CD8-positive, alpha-beta memory T cell (primary cell): ENCODE results near the gene MRPL47. TPM values are rescaled to one million over a fixed set of nuclear protein-coding genes. Genes with fewer than 3 reads are reported as not detected.

Experiments used
- CTCF ChIA-PET: fragments of 350-600 bp; sonication (Branson Sonifier 250); formaldehyde crosslinking; loops from one replicate; lab custom pipeline; 2021; ENCODE audit warnings: antibody characterized with exemption; lab: Charles Lee
- POLR2A ChIA-PET: fragments of 350-600 bp; sonication (Branson Sonifier 250); formaldehyde crosslinking; loops from one replicate; lab custom pipeline; 2021; ENCODE audit warnings: antibody characterized with exemption; lab: Charles Lee
- DNase-seq, 5 donors: peaks; one replicate each; pipeline versions ENCODE4 v3.0.0 to v3.0.0-alpha.2; 2020 to 2022; ENCODE audit warnings: mixed read lengths in 1 of 5
- H3K27ac ChIP-seq: one replicate; pipeline ENCODE4 v1.7.0; 2013; ENCODE audit warnings: low read depth, mild to moderate bottlenecking, low read length, moderate library complexity
- H3K27me3 ChIP-seq: 2 replicates; pipeline ENCODE4 v1.7.0; 2013; ENCODE audit warnings: low read length, mild to moderate bottlenecking; ENCODE audit not compliant: insufficient read depth, poor library complexity, severe bottlenecking
- H3K36me3 ChIP-seq: 2 replicates; pipeline ENCODE4 v1.7.0; 2013; ENCODE audit warnings: mild to moderate bottlenecking, low read length, moderate library complexity; ENCODE audit not compliant: insufficient read depth
- H3K4me1 ChIP-seq: 2 replicates; pipeline ENCODE4 v1.7.0; 2013; ENCODE audit warnings: mild to moderate bottlenecking, low read length, moderate library complexity; ENCODE audit not compliant: insufficient read depth
- H3K4me3 ChIP-seq: 2 replicates; pipeline ENCODE4 v1.7.0; 2013; ENCODE audit warnings: mild to moderate bottlenecking, low read length
- H3K9me3 ChIP-seq: 2 replicates; pipeline ENCODE4 v1.7.0; 2013; ENCODE audit warnings: mild to moderate bottlenecking, low read length
- H3K27ac Mint-ChIP-seq, 8 donors: one replicate each; pipeline ENCODE4 v1.8.0; 2020 to 2021; ENCODE audit warnings: mixed read lengths in 8 of 8, mild to moderate bottlenecking in 6 of 8, inconsistent platforms in 3 of 8, moderate library complexity in 3 of 8
- H3K27me3 Mint-ChIP-seq, 2 donors: one replicate each; pipeline ENCODE4 v1.8.0; 2020 to 2021; ENCODE audit warnings: mixed read lengths in 2 of 2, mild to moderate bottlenecking in 1 of 2, moderate library complexity in 1 of 2
- H3K36me3 Mint-ChIP-seq, 3 donors: one replicate each; pipeline ENCODE4 v1.8.0; 2020 to 2021; ENCODE audit warnings: mixed read lengths in 3 of 3, inconsistent platforms in 1 of 3, mild to moderate bottlenecking in 1 of 3
- H3K4me1 Mint-ChIP-seq, 3 donors: one replicate each; pipeline ENCODE4 v1.8.0; 2020 to 2021; ENCODE audit warnings: mixed read lengths in 3 of 3, inconsistent platforms in 1 of 3, mild to moderate bottlenecking in 1 of 3
- H3K4me3 Mint-ChIP-seq, 7 donors: one replicate each; pipeline ENCODE4 v1.8.0; 2020 to 2021; ENCODE audit warnings: mixed read lengths in 7 of 7, mild to moderate bottlenecking in 6 of 7, moderate library complexity in 4 of 7, inconsistent platforms in 2 of 7
- H3K9me3 Mint-ChIP-seq, 5 donors: one replicate each; pipeline ENCODE4 v1.8.0; 2020 to 2022; ENCODE audit warnings: mixed read lengths in 5 of 5, mild to moderate bottlenecking in 3 of 5, moderate library complexity in 2 of 5, inconsistent platforms in 1 of 5
- polyA plus RNA-seq: library from polyadenylated mRNA; unstranded; fragments of 300-500 nt; fragmentation: Illumina TruSeq; gene quantifications from one replicate; pipeline ENCODE4 v1.2.3, GENCODE V29; 2021
- total RNA-seq, 2 experiments: library from RNA; stranded (reverse); gene quantifications; one replicate each; pipeline ENCODE4 v1.2.3, GENCODE V29; 2021

The MRPL47 gene
- total and polyA plus RNA-seq, 3 experiments from 2014 or later: 51.7 to 73.0 (median 68.5) TPM

DNA sequence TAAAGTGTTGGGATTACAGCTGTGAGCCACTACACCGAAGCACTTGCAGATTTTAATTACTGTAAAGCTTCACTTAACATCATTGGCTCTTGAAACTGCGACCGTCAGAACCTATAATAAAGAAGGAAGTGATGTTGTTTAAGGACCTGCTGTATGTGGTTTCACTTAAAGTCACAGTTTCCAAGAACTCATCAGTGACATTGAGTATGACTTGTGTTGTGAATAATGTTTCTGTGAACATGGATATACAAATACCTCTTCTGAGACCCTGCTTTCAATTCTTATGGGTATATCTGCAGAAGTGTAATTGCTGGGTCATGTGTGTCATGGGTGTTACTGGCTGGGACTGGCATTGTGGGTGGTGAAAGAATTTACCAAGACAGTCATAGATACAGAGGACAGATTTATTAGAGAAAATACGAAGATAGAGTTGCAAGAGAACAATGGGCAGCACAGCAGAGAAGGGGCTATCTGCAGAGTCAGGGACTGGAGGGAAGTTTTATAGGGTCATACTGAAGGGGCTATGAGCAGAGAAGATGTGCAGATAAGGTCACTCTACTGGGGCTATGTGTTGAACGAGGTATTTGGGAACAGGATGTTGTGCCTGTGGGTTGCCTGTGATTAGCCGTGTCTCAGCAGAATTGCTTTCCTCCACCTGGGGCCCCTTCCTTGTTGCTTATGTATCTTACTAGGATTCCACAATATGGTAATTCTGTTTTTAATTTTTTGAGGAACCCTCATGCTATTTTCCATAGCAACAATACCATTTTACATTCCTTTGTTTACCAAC lies 4.7 kb upstream of the MRPL47 start:
- H3K36me3 Mint-ChIP-seq: peaks cover 5 to 38% (median 6%) of the 10 kb centered on the region in 3 donors
- Histone ChIP-seq H3K4me1 (peaks cover 17% of the 10 kb centered on the region), H3K36me3 (no peaks in the 10 kb centered on the region), H3K9me3 (no peaks in the 10 kb centered on the region), H3K27ac (no peak overlapping the region), H3K4me3 (no peak overlapping the region), H3K27me3 (no peaks in the 10 kb centered on the region)
- peaks cover 0 to 3% of the 10 kb centered on the region in 2 donors for H3K27me3 Mint-ChIP-seq
- H3K4me3 Mint-ChIP-seq: peak overlapping the region; percentile 5 to 41 (median 27)
- peaks cover 41 to 61% (median 52%) of the 10 kb centered on the region in 3 donors for H3K4me1 Mint-ChIP-seq
- ChIA-PET CTCF (no interaction called here), POLR2A (no interaction called here)
- no peaks in the 10 kb centered on the region for H3K9me3 Mint-ChIP-seq
- no peak for DNase-seq
- peak overlapping the region; percentile 35 to 84 (median 68) for H3K27ac Mint-ChIP-seq

DNA sequence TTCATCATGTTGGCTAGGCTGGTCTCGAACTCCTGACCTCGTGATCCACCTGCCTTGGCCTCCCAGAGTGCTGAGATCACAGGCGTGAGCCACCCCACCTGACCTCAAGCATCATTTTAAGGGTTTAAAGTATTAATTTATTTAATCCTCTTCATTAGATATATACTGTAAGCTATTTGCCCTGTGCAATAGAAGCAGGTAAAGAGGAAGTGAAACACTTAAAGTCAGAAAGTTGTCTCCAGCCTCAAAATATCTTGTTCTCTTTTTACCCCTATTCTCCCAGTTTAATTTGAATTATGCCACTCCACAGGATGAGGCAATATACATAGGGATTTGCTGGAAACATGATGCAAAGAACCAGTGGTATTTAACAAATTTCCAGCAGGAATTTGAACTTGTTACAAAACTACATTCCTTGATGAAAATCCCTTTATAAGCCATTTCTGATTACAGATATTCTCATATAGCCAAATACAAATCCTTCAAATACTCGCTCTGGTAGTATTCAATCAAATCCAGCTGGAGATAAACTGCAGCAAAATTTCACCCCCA lies 2.2 kb upstream of the MRPL47 start:
- H3K27me3 ChIP-seq: no peaks in the 10 kb centered on the region
- H3K9me3 ChIP-seq: no peaks in the 10 kb centered on the region
- H3K4me1 Mint-ChIP-seq: peaks cover 48 to 66% (median 57%) of the 10 kb centered on the region in 3 donors
- no peaks in the 10 kb centered on the region for H3K36me3 ChIP-seq
- H3K4me3 ChIP-seq: no peak overlapping the region
- H3K36me3 Mint-ChIP-seq: peaks cover 4 to 36% (median 5%) of the 10 kb centered on the region in 3 donors
- peak overlapping the region in 5 of 7 donors; percentile 16 to 77 (median 30) for H3K4me3 Mint-ChIP-seq
- no peak for DNase-seq
- H3K27ac Mint-ChIP-seq: peak overlapping the region in 6 of 8 donors; percentile 6 to 88 (median 54)
- no peaks in the 10 kb centered on the region for H3K9me3 Mint-ChIP-seq
- CTCF ChIA-PET: interaction anchor here (1.1 kb wide), 1 partner anchor 16 kb away, joined by 3 read pairs; no protein-coding TSS in a partner anchor
- peaks cover 0 to 3% of the 10 kb centered on the region in 2 donors for H3K27me3 Mint-ChIP-seq
- peaks cover 28% of the 10 kb centered on the region for H3K4me1 ChIP-seq
- POLR2A ChIA-PET: no interaction called here
- H3K27ac ChIP-seq: no peak overlapping the region

DNA sequence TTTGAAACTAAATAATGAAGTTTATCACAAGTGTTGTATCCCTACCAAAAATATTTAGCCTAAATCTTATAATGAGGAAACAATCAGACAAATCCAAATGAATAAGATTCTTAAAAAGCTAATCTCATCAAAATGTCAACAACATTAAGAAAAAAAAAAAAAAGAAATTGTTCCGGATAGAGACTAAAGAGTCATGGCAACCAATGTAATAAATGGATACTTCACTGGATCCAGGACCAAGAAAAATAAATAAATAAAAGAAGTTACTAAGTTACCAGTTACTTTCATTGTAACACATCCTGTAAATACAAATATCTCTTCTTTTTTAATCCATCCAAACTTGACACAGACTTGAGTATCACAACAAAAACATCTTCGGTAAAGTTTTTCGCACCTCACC lies 607 bp downstream of the MRPL47 start:
- POLR2A ChIA-PET: no interaction called here
- Histone ChIP-seq H3K4me3 (peak overlapping the region; percentile 82), H3K9me3 (no peaks in the 10 kb centered on the region), H3K27ac (peak overlapping the region; percentile 91), H3K4me1 (peaks cover 20% of the 10 kb centered on the region), H3K36me3 (peaks cover 7% of the 10 kb centered on the region), H3K27me3 (no peaks in the 10 kb centered on the region)
- CTCF ChIA-PET: interaction anchor here (1.1 to 1.5 kb wide), 2 partner anchors 41 to 456 kb away, joined by 3 to 4 read pairs; partner anchors contain the start of gene ACTL6A
- Mint-ChIP-seq H3K4me1 (peaks cover 38 to 68% (median 40%) of the 10 kb centered on the region in 3 donors), H3K27me3 (peaks cover 0 to 3% of the 10 kb centered on the region in 2 donors), H3K36me3 (peaks cover 4 to 49% (median 4%) of the 10 kb centered on the region in 3 donors), H3K9me3 (no peaks in the 10 kb centered on the region), H3K4me3 (peak overlapping the region; percentile 98 to 100 (median 99)), H3K27ac (peak overlapping the region; percentile 98 to 100 (median 99))
- DNase-seq: no peak

DNA sequence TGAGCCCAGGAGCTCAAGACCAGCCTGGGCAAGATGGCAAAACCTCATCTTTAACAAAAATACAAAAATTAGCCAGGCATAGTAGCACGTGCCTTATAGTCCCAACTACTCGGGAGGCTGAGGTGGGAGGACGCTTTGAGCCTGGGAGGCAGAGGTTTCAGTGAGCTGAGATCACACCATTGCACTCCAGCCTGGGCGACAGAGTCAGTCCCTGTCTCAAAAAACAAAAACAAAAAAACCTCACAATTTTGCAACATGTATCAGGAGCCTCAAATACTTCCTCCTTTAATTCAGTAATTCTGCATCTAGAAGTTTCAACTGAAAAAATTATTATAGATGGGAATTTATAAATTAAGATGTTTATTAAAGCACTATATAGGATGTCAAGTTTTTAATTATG lies 1.1 kb downstream of the MRPL47 start:
- H3K27me3 Mint-ChIP-seq: peaks cover 0 to 3% of the 10 kb centered on the region in 2 donors
- H3K9me3 Mint-ChIP-seq: no peaks in the 10 kb centered on the region
- Histone ChIP-seq H3K27me3 (no peaks in the 10 kb centered on the region), H3K4me3 (no peak overlapping the region), H3K36me3 (peaks cover 12% of the 10 kb centered on the region), H3K27ac (no peak overlapping the region), H3K4me1 (peaks cover 20% of the 10 kb centered on the region), H3K9me3 (no peaks in the 10 kb centered on the region)
- H3K4me1 Mint-ChIP-seq: peaks cover 35 to 65% (median 37%) of the 10 kb centered on the region in 3 donors
- CTCF ChIA-PET: interaction anchor here (1.1 to 1.5 kb wide), 2 partner anchors 41 to 456 kb away, joined by 3 to 4 read pairs; partner anchors contain the start of gene ACTL6A
- POLR2A ChIA-PET: no interaction called here
- DNase-seq: no peak
- H3K27ac Mint-ChIP-seq: peak overlapping the region in 6 of 8 donors; percentile 23 to 99 (median 98)
- peak overlapping the region; percentile 98 to 100 (median 99) for H3K4me3 Mint-ChIP-seq
- peaks cover 4 to 54% (median 4%) of the 10 kb centered on the region in 3 donors for H3K36me3 Mint-ChIP-seq

DNA sequence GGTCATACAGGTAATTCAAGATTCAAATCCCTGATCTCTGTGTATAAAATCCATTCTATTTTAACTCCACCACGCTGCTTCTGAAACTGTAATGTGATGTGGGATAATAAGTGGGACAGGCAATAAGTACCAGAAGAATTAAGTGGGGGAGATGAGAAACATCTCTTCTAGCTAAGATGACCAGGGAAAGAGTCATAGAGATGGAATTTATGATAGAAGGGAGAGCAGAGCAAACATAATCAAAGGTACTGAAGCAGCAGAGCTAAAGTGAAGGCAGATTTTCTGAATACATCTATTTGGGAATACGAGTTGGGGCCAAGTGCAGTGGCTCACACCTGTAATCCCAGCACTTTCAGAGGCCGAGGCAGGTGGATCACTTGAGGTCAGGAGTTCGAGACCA lies 4.9 kb downstream of the MRPL47 start:
- ChIA-PET POLR2A (interaction anchor here (0.7 kb wide), 1 partner anchor 278 kb away, joined by 3 read pairs; no protein-coding TSS in a partner anchor), CTCF (no interaction called here)
- peaks cover 28% of the 10 kb centered on the region for H3K36me3 ChIP-seq

DNA sequence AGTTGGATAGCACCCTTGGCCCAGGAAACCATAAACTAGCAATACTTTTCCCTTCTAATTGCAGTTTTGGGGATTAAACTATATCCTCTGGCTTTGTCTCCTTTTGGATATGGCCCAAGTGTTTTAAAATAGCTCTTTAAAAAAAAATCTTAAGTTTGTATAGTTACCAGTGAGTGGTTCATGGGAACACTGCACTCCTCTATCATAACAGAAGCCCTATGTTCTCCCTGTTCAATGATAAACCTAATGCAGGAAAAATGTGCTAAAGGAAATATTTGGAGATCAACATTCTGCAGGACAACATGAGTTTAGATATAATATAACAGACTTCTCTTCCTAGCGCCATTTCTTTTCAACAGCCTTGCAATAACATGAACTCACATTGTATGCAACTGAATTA lies 13.1 kb downstream of the MRPL47 start:
- peaks cover 0 to 79% (median 11%) of the 10 kb centered on the region in 3 donors for H3K36me3 Mint-ChIP-seq
- Histone ChIP-seq H3K4me3 (no peak overlapping the region), H3K4me1 (no peaks in the 10 kb centered on the region), H3K36me3 (peaks cover 27% of the 10 kb centered on the region), H3K27me3 (no peaks in the 10 kb centered on the region), H3K9me3 (no peaks in the 10 kb centered on the region), H3K27ac (no peak overlapping the region)
- no peak overlapping the region for H3K4me3 Mint-ChIP-seq
- no peak for DNase-seq
- H3K9me3 Mint-ChIP-seq: no peaks in the 10 kb centered on the region
- no peaks in the 10 kb centered on the region for H3K27me3 Mint-ChIP-seq
- CTCF ChIA-PET: interaction anchor here (1.4 kb wide), 1 partner anchor 16 kb away, joined by 3 read pairs; no protein-coding TSS in a partner anchor
- H3K27ac Mint-ChIP-seq: peak overlapping the region in 1 of 8 donors; percentile 46
- POLR2A ChIA-PET: no interaction called here
- H3K4me1 Mint-ChIP-seq: peaks cover 0 to 4% (median 0%) of the 10 kb centered on the region in 3 donors

More for the DNA sequence above, 4.9 kb downstream of the MRPL47 start:
- H3K27me3 Mint-ChIP-seq: peaks cover 0 to 3% of the 10 kb centered on the region in 2 donors
- peak overlapping the region in 1 of 8 donors; percentile 1 for H3K27ac Mint-ChIP-seq
- DNase-seq: no peak
- Histone ChIP-seq H3K9me3 (no peaks in the 10 kb centered on the region), H3K27me3 (no peaks in the 10 kb centered on the region), H3K4me3 (no peak overlapping the region), H3K4me1 (peaks cover 11% of the 10 kb centered on the region), H3K27ac (no peak overlapping the region)
- H3K4me3 Mint-ChIP-seq: peak overlapping the region in 1 of 7 donors; percentile 35
- H3K9me3 Mint-ChIP-seq: no peaks in the 10 kb centered on the region
- peaks cover 4 to 74% (median 10%) of the 10 kb centered on the region in 3 donors for H3K36me3 Mint-ChIP-seq
- peaks cover 17 to 35% (median 20%) of the 10 kb centered on the region in 3 donors for H3K4me1 Mint-ChIP-seq

DNA sequence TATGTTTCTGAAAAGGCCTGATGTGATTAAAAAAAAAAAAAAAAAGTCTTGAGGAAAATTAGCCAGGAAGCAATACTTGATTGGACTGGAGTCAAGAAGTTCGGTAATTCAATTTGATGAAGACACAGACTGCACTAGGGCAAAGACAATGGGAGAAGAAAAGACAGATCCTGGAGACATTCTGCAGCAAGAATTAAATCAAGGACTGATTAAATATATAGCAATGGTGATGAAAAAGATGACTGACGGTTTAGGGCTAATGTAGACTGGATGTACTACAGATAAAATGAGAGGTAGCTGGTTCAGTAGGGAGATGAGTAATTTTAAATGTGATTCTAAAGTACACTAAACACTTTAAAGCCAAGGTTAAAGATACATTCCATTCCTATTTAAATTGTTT lies 13.8 kb downstream of the MRPL47 start:
- peaks cover 24% of the 10 kb centered on the region for H3K36me3 ChIP-seq
- DNase-seq: no peak
- no peak overlapping the region for H3K27ac ChIP-seq
- Mint-ChIP-seq H3K27me3 (no peaks in the 10 kb centered on the region), H3K36me3 (peaks cover 0 to 81% (median 12%) of the 10 kb centered on the region in 3 donors), H3K9me3 (no peaks in the 10 kb centered on the region), H3K4me3 (no peak overlapping the region), H3K4me1 (peaks cover 0 to 2% (median 0%) of the 10 kb centered on the region in 3 donors), H3K27ac (peak overlapping the region in 3 of 8 donors; percentile 6 to 52 (median 47))
- H3K4me1 ChIP-seq: no peaks in the 10 kb centered on the region
- no peak overlapping the region for H3K4me3 ChIP-seq
- CTCF ChIA-PET: interaction anchor here (1.4 kb wide), 1 partner anchor 16 kb away, joined by 3 read pairs; no protein-coding TSS in a partner anchor
- H3K9me3 ChIP-seq: no peaks in the 10 kb centered on the region
- no peaks in the 10 kb centered on the region for H3K27me3 ChIP-seq
- POLR2A ChIA-PET: no interaction called here
